ENCODE data around the gene KRT7.
"Not testable (repeated sequence)": the region's sequence is repeated elsewhere in the genome, so short reads cannot be mapped to it uniquely, and the experiment has no call there.

Gene KRT7

GRCh38 chr12:52280796-52281560, 47.9 kb downstream of the KRT7 start:
- DNase-seq: peak; percentile 42

GRCh38 chr12:52284562-52285171, 51.6 kb downstream of the KRT7 start:
- peak; percentile 20 for DNase-seq

DNA sequence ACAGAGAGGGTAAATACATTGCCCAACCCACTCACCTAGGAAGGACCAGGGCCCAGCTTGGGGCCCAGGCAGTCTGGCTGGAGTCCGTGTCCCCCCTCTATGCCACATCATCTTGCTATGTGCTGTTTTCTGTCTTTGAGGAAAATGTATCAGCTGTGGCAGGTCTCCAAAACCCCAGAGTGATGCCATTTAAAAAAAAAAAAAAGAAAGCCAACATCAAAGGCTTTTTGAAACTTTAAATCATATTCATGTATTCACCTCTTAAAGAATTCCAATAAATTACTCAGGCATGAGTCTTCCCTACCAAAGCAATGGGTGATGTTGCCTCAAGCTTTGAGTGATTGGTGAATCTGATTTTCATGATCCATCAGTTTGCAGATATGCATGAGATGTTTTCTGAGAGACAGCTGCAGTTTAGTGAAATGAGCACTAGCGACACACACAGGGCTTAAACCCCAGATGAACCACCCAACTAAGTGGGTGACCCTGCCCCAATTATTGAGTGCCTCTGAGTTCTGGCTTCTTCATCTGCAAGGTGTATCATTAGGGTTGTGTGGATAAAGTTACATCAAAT, 52.2 kb downstream of the KRT7 start:
- DNase-seq: no peak

DNA sequence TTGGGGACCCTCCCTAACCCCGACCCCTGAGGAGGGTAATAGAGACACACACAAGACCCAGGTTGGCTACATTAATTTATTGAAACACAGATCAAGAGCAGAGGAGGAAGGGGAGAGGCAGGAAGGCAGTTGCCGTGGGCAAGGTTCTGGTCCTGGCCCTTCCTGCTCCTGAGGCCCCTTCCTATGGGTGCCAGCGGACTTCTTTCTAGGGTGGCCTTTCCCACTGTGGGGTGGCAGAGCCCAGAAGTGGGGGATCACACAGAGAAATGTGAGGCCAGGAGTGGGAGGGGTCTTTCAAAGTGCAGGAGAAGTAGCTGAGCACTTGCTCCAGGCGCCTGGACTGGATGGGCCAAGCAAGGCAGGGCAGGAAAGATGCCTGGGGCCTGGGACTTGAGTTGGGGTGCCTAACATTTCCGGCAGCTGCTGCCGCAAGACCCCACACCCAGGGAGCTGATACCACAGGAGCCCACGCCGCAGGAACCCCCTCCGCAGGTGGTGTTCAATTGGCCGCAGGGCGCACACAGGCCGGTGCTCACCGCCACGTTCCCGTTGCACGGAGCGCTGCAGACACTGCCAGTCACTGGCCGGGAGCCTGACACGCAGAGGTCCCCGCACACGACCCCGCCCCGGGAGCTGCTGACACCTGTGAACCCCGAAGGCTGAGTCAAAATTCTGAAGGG, 52.9 kb downstream of the KRT7 start:
- no peak for DNase-seq

DNA sequence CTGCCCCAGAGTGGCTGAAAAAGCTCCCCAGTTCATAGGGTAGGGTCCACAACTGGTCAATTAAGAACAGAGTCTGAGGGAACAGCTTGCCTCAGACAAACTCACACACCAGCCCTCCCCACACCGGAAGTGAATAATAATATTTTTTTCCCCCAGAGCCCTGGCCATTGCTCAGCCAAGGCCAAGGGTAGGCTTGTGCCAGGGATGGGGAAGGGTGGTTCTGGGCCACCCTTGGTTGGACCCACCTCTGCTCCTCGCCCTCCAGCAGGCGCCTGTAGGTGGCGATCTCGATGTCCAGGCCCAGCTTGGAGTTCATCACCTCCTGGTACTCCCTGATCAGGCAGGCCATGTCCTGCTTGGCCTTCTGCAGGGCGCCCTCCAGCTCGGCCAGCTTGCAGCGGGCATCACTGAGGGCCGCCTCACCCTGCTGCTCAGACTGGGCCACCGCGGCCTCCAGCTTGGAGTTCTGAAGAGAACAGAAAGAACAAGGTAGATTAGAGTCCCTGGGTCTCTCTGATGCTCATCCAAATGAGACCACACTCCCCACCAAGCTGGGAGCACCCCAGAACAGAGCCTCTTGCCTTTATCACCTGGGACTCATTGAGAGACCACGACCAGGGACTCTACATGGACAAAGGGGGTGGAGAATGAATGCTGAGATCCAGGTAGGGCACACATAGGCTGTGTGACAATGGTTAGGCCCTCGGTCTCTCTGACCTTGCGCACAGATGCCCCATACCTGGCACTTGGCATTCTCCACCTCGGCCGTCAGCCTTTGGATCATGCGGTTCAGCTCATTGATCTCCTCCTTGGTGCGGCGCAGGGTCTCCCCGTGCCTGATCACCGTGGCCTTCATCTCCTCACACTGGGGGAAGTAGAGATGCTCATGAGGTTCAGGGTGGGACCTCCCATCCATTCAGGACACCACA, 54.1 kb downstream of the KRT7 start:
- not testable (repeated sequence) for DNase-seq

- not testable (repeated sequence) for DNase-seq
Observed at GRCh38 chr12:52287816-52288805, 55.1 kb downstream of the KRT7 start.

DNA sequence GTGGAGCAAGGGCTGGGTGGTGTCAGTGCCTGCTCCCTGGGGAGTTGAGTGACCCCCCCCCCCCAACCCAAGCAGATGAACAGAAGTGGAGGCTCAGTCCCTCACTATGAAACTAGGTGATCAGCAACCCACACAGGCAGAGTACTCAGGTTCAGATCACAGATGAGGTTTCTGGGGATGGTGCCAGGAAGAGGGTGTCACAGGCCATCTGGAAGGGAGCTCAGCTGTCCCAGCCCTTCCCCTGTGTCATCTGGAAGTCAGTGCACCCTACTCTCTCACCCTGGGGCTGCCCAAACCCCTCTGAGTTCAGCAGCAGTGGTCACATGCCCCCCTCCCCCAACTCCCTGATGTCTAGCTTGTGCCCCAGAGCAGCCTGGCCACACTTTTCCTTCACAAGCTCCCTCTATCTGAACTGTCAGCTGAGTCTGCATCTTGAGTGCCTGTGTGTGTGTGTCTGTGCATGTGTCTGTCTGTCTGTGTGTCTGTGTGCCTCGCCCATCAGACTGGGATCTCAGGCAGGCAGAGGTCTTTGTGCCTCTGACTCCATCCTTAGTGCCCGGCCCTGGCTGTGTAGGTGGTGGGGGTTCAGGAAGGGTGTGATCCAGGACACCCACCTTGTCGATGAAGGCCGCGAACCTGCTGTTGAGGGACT, 57.6 kb downstream of the KRT7 start:
- DNase-seq: not testable (repeated sequence)

DNA sequence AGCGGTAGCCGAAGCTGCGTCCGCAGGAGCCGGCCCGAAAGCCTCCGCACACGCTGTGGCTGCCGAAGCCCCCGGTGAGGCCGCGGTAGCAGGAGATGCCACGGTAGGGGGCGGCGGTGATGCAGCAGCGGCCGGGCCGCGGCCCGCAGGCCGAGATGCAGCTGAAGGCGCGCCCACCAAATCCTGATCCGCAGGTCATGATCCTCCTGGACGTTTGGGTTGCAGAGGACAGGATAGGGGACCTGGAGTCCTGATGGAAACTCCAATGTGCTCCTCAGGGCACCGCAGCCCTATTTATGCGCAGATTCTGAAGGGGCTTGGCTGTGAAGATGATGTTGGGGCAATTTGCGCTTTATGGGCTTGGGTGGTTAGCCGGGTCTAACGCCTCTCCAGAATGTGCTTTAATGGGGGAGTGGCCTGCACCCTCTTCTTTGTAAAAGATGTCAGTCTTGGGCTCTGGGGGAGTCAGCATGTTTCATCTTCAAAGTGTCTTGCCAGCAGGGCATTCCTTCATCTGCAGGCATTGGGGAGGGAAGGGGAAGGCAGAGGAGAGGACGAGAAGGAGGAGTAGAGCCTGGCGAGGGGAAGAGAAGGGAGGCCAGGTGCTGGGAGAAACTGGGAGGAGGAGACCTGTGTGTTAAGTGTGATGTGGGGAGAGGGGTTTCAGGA, 58.4 kb downstream of the KRT7 start, which contains the start of gene KRT81:
KRT81 (minus strand) TSS at position 268 of the 669 bp plus-strand sequence; CDS start at position 199, 69 bp downstream.
- DNase-seq: no peak

GRCh38 chr12:52293926-52294325, 60.9 kb downstream of the KRT7 start:
- no peak for DNase-seq

DNA sequence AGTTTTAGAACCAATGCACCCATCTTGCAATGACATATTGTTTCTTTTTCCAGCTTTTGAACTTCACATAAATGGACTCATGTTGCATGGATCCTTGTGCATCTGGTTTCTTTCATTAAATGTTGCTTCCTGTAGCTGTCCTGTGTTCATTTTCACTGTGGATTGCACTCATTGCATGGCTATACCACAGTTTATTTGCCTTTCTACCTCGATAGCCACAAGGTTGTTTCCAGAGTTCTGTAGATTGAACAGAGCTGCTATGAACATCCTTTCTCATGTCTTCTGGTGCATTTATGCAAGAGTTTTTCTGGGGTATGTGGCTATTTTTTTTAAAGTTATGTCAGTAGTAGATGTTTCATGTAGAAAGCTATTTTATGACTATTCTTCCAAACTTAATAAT, 61.8 kb downstream of the KRT7 start:
- DNase-seq: no peak

- no peak for DNase-seq
Observed at GRCh38 chr12:52295663-52296062, 62.6 kb downstream of the KRT7 start.

GRCh38 chr12:52296572-52297215, 63.7 kb downstream of the KRT7 start:
- no peak for DNase-seq

Measured in eye (tissue), 1 donor.